Smooth muscle cell (in vitro differentiated cells): ENCODE data around the gene SEC11A. TPM values are rescaled to one million over a fixed set of nuclear protein-coding genes. Genes with fewer than 3 reads are reported as not detected.

Experiments used
- DNase-seq: peaks from one replicate; lab custom pipeline; 2025; ENCODE audit not compliant: unreplicated experiment; lab: John Stamatoyannopoulos, UW
- H2AFZ ChIP-seq: fragments of 200-600 bp; sonication (generic); 2 replicates; pipeline ENCODE4 v1.6.0; 2016; ENCODE audit warnings: antibody characterized with exemption, low read depth, mild to moderate bottlenecking
- H3F3A ChIP-seq: fragments of 200-600 bp; sonication (generic); 2 replicates; pipeline ENCODE4 v1.6.0; 2017; ENCODE audit warnings: antibody characterized with exemption, low read depth
- H3K27ac ChIP-seq: fragments of 200-600 bp; sonication (generic); 2 replicates; pipeline ENCODE4 v1.5.1; 2016; ENCODE audit warnings: low read depth, mild to moderate bottlenecking
- H3K27me3 ChIP-seq: fragments of 200-600 bp; sonication (generic); 2 replicates; pipeline ENCODE4 v1.6.1; 2016; ENCODE audit warnings: low read depth, mild to moderate bottlenecking
- H3K36me3 ChIP-seq: fragments of 200-600 bp; sonication (generic); 2 replicates; pipeline ENCODE4 v1.5.1; 2016; ENCODE audit warnings: low read depth
- H3K4me1 ChIP-seq: fragments of 200-600 bp; sonication (generic); 2 replicates; pipeline ENCODE4 v1.5.1; 2016; ENCODE audit warnings: low read depth
- H3K4me2 ChIP-seq: fragments of 200-600 bp; sonication (generic); 2 replicates; pipeline ENCODE4 v1.6.0; 2016; ENCODE audit warnings: mild to moderate bottlenecking
- H3K4me3 ChIP-seq: fragments of 200-600 bp; sonication (generic); 2 replicates; pipeline ENCODE4 v1.5.1; 2016; ENCODE audit warnings: mild to moderate bottlenecking
- H3K79me2 ChIP-seq: fragments of 200-600 bp; sonication (generic); 2 replicates; pipeline ENCODE4 v1.6.0; 2016; ENCODE audit warnings: low read depth, mild to moderate bottlenecking
- H3K9ac ChIP-seq: fragments of 200-600 bp; sonication (generic); 2 replicates; pipeline ENCODE4 v1.6.0; 2016; ENCODE audit warnings: low read depth
- H3K9me3 ChIP-seq: fragments of 200-600 bp; sonication (generic); replicated peaks from 2 replicates; pipeline ENCODE4 v1.5.1; 2016; ENCODE audit warnings: low read depth
- H4K20me1 ChIP-seq: fragments of 200-600 bp; sonication (generic); 2 replicates; pipeline ENCODE4 v1.6.0; 2016; ENCODE audit warnings: low read depth
- CTCF ChIP-seq: fragments of 200-600 bp; sonication (generic); IDR thresholded peaks from 2 replicates; pipeline ENCODE4 v1.5.1; 2017; ENCODE audit warnings: borderline replicate concordance, mild to moderate bottlenecking, antibody characterized with exemption; ENCODE audit not compliant: insufficient read depth, poor library complexity, severe bottlenecking
- WGBS: methylation state at CpG from one replicate; pipeline ENCODE4 v1.1.7; 2016; ENCODE audit warnings: low lambda C conversion rate; 5-methylcytosine and 5-hydroxymethylcytosine counted together
- polyA plus RNA-seq: library from polyadenylated mRNA; unstranded; fragments of >200 nt; fragmentation: Nextera tagmentation; extraction: Ambion mirVana; gene quantifications from 2 replicates; pipeline ENCODE4 v1.2.1, GENCODE V29; 2016
- total RNA-seq: library from RNA; depleted of rRNA; stranded (reverse); fragments of >200 nt; gene quantifications from 2 replicates; pipeline ENCODE4 v1.2.3, GENCODE V29; 2014

The SEC11A gene
- total and polyA plus RNA-seq, 2 experiments from 2014 or later, result 228 to 276 TPM

- no peak for DNase-seq
- H3F3A ChIP-seq, result no peaks in the 10 kb centered on the region
- peaks cover 19% of the 10 kb centered on the region for H4K20me1 ChIP-seq
- peaks cover 3% of the 10 kb centered on the region for H3K4me1 ChIP-seq
- H3K79me2 ChIP-seq, result no peaks in the 10 kb centered on the region
- no peak overlapping the region for H3K4me2 ChIP-seq
- no peak overlapping the region for H3K27ac ChIP-seq
- H3K9me3 ChIP-seq, result no peaks in the 10 kb centered on the region
- H3K36me3 ChIP-seq, result peaks cover 7% of the 10 kb centered on the region
- no peak overlapping the region for H3K9ac ChIP-seq
- 87% methylated on average over 8 of the region's 8 CpGs for WGBS
- H3K27me3 ChIP-seq, result no peaks in the 10 kb centered on the region
- TF ChIP-seq CTCF, result no peak
- no peak overlapping the region for H3K4me3 ChIP-seq
- no peak overlapping the region for H2AFZ ChIP-seq
Observed at GRCh38 chr15:84669726-84670125, 46.2 kb downstream of the SEC11A start.

- H3F3A ChIP-seq, result no peaks in the 10 kb centered on the region
- no peaks in the 10 kb centered on the region for H3K27me3 ChIP-seq
- no peak overlapping the region for H2AFZ ChIP-seq
- no peaks in the 10 kb centered on the region for H3K9me3 ChIP-seq
- no peak overlapping the region for H3K27ac ChIP-seq
- H3K4me2 ChIP-seq, result no peak overlapping the region
- H4K20me1 ChIP-seq, result peaks cover 14% of the 10 kb centered on the region
- no peak for DNase-seq
- peaks cover 7% of the 10 kb centered on the region for H3K36me3 ChIP-seq
- peaks cover 3% of the 10 kb centered on the region for H3K4me1 ChIP-seq
- no peak for TF ChIP-seq CTCF
- H3K79me2 ChIP-seq, result no peaks in the 10 kb centered on the region
- WGBS, result 97% methylated on average over 3 of the region's 3 CpGs
- no peak overlapping the region for H3K4me3 ChIP-seq
- no peak overlapping the region for H3K9ac ChIP-seq
Observed at GRCh38 chr15:84668221-84668982, 47.5 kb downstream of the SEC11A start.

- Histone ChIP-seq H3K9me3 (no peaks in the 10 kb centered on the region), H3K27ac (no peak overlapping the region), H3F3A (peaks cover 4% of the 10 kb centered on the region), H3K4me1 (no peaks in the 10 kb centered on the region), H2AFZ (no peak overlapping the region), H3K36me3 (peaks cover 7% of the 10 kb centered on the region), H3K27me3 (no peaks in the 10 kb centered on the region), H3K79me2 (no peaks in the 10 kb centered on the region), H3K4me3 (no peak overlapping the region), H3K4me2 (no peak overlapping the region), H3K9ac (no peak overlapping the region), H4K20me1 (peaks cover 11% of the 10 kb centered on the region)
- no peak for TF ChIP-seq CTCF
- WGBS, result 85% methylated on average over 2 of the region's 2 CpGs
- DNase-seq, result no peak
Observed at GRCh38 chr15:84666373-84666772, 49.6 kb downstream of the SEC11A start.

- no peak overlapping the region for H3K9ac ChIP-seq
- no peaks in the 10 kb centered on the region for H3K36me3 ChIP-seq
- peaks cover 3% of the 10 kb centered on the region for H4K20me1 ChIP-seq
- no peak overlapping the region for H3K4me2 ChIP-seq
- no peak overlapping the region for H3K4me3 ChIP-seq
- no peak overlapping the region for H2AFZ ChIP-seq
- H3K27me3 ChIP-seq, result no peaks in the 10 kb centered on the region
- H3F3A ChIP-seq, result peaks cover 8% of the 10 kb centered on the region
- H3K9me3 ChIP-seq, result no peaks in the 10 kb centered on the region
- no peaks in the 10 kb centered on the region for H3K79me2 ChIP-seq
- no peak overlapping the region for H3K27ac ChIP-seq
- DNase-seq, result no peak
- 95% methylated on average over 10 of the region's 10 CpGs for WGBS
- TF ChIP-seq CTCF, result no peak
- no peaks in the 10 kb centered on the region for H3K4me1 ChIP-seq
Observed at GRCh38 chr15:84661001-84661400, 54.9 kb downstream of the SEC11A start.
